ENCODE measurements around the gene SEMA3G.

DNA sequence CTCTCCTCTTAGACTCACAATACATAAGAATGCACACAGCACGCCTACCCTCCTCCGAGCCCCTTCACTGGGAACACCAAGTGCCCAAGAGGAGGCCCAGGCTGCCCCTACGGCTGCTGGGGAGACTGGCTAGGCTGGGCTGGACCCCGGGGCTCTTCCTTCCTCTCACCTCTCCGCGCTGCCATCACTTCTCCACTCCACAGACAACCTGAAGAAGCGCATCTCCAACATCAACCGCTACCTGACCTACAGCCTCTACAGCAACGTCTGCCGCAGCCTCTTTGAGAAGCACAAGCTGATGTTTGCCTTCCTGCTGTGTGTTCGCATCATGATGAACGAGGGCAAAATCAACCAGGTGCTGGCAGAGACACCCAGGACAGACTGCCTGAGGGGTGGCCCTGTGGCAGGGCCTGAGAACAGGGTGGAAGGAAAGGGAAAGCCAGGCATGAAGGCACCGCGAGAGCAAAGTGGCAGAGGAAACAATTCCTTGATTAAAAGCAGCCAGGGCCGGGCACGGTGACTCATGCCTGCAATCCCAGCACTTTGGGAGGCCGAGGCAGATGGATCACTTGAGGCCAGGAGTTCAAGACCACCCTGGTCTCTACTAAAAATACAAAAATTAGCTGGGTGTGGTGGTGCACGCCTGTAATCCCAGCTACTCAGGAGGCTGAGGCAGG, 51.6 kb downstream of the SEMA3G start:
- TF ChIP-seq, protein P1, sequence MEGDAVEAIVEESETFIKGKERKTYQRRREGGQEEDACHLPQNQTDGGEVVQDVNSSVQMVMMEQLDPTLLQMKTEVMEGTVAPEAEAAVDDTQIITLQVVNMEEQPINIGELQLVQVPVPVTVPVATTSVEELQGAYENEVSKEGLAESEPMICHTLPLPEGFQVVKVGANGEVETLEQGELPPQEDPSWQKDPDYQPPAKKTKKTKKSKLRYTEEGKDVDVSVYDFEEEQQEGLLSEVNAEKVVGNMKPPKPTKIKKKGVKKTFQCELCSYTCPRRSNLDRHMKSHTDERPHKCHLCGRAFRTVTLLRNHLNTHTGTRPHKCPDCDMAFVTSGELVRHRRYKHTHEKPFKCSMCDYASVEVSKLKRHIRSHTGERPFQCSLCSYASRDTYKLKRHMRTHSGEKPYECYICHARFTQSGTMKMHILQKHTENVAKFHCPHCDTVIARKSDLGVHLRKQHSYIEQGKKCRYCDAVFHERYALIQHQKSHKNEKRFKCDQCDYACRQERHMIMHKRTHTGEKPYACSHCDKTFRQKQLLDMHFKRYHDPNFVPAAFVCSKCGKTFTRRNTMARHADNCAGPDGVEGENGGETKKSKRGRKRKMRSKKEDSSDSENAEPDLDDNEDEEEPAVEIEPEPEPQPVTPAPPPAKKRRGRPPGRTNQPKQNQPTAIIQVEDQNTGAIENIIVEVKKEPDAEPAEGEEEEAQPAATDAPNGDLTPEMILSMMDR (IDR thresholded peaks at IDR 0.05), result no peak
- no peak for TF ChIP-seq POLR2AphosphoS5 (IDR thresholded peaks at IDR 0.05)
- TF ChIP-seq EP300 (IDR thresholded peaks at IDR 0.05), result no peak
- no peak for TF ChIP-seq POLR2A (IDR thresholded peaks at IDR 0.05)

Data from stomach (tissue), 4 donors.